GM23338 (cell line): Measurements from ENCODE around the gene PICK1. TPM values are rescaled to one million over a fixed set of nuclear protein-coding genes. Genes with fewer than 3 reads are reported as not detected.

Experiments used
- ATAC-seq: fragments of 200-7000 bp; cut with Tn5 transposase; 3 replicates; pipeline ENCODE4 v1.9.1; 2020
- DNase-seq: peaks from one replicate; pipeline ENCODE4 v3.0.0-alpha.2; 2015; ENCODE audit warnings: low spot score
- H2AFZ ChIP-seq: fragments of 200-600 bp; sonication (generic); 2 replicates; pipeline ENCODE4 v1.8.0; 2016; ENCODE audit warnings: antibody characterized with exemption, mild to moderate bottlenecking, moderate library complexity
- H3F3A ChIP-seq: fragments of 200-600 bp; sonication (generic); replicated peaks from 2 replicates; pipeline ENCODE4 v1.8.0; 2017; ENCODE audit warnings: antibody characterized with exemption, mixed run types, low read depth
- H3K27ac ChIP-seq: fragments of 200-600 bp; sonication (generic); 2 replicates; pipeline ENCODE4 v1.6.1; 2016; ENCODE audit warnings: low read depth
- H3K27me3 ChIP-seq: fragments of 200-600 bp; sonication (generic); 2 replicates; pipeline ENCODE4 v1.8.0; 2016; ENCODE audit warnings: mild to moderate bottlenecking, mixed run types, moderate library complexity; ENCODE audit not compliant: insufficient read depth
- H3K36me3 ChIP-seq: fragments of 200-600 bp; sonication (generic); 2 replicates; pipeline ENCODE4 v1.8.0; 2016; ENCODE audit warnings: mild to moderate bottlenecking; ENCODE audit not compliant: insufficient read depth
- H3K4me1 ChIP-seq: fragments of 200-600 bp; sonication (generic); 2 replicates; pipeline ENCODE4 v1.8.0; 2016; ENCODE audit warnings: mild to moderate bottlenecking, moderate library complexity; ENCODE audit not compliant: insufficient read depth
- H3K4me2 ChIP-seq: fragments of 200-600 bp; sonication (generic); 2 replicates; pipeline ENCODE4 v1.7.1; 2017; ENCODE audit warnings: mixed run types
- H3K4me3 ChIP-seq: fragments of 200-600 bp; sonication (generic); 2 replicates; pipeline ENCODE4 v1.6.1; 2016; ENCODE audit warnings: mixed run types
- H3K79me2 ChIP-seq: fragments of 200-600 bp; sonication (generic); replicated peaks from 2 replicates; pipeline ENCODE4 v1.8.0; 2017; ENCODE audit warnings: mild to moderate bottlenecking; ENCODE audit not compliant: insufficient read depth
- H3K9me2 ChIP-seq: fragments of 200-600 bp; sonication (generic); 2 replicates; pipeline ENCODE4 v1.8.0; 2017; ENCODE audit not compliant: insufficient read depth
- H4K20me1 ChIP-seq: fragments of 200-600 bp; sonication (generic); replicated peaks from 2 replicates; pipeline ENCODE4 v1.8.0; 2017; ENCODE audit warnings: mild to moderate bottlenecking; ENCODE audit not compliant: insufficient read depth
- H3K27ac Mint-ChIP-seq: 2 replicates; pipeline ENCODE4 v1.8.0; 2020; ENCODE audit warnings: inconsistent platforms, mild to moderate bottlenecking, moderate library complexity, mixed read lengths
- H3K27me3 Mint-ChIP-seq: 3 replicates; pipeline ENCODE4 v1.8.0; 2022; ENCODE audit warnings: low read depth, mild to moderate bottlenecking, moderate library complexity, mixed read lengths, inconsistent platforms; ENCODE audit not compliant: insufficient read depth, poor library complexity
- H3K36me3 Mint-ChIP-seq: 3 replicates; pipeline ENCODE4 v1.8.0; 2021; ENCODE audit warnings: low read depth, mild to moderate bottlenecking, inconsistent platforms, moderate library complexity, mixed read lengths
- H3K4me1 Mint-ChIP-seq: 3 replicates; pipeline ENCODE4 v1.8.0; 2020; ENCODE audit warnings: mild to moderate bottlenecking, inconsistent platforms, mixed read lengths
- H3K4me3 Mint-ChIP-seq: 3 replicates; pipeline ENCODE4 v1.8.0; 2021; ENCODE audit warnings: moderate library complexity, mild to moderate bottlenecking, inconsistent platforms, mixed read lengths
- H3K9me3 Mint-ChIP-seq: 3 replicates; pipeline ENCODE4 v1.8.0; 2020; ENCODE audit warnings: moderate library complexity, mild to moderate bottlenecking, inconsistent platforms, mixed read lengths
- CREB1 ChIP-seq: fragments of 250-450 bp; sonication (Bioruptor Pico); IDR thresholded peaks from 2 replicates; pipeline ENCODE4 v1.5.0; 2020; ENCODE audit warnings: low read depth, mild to moderate bottlenecking, moderate library complexity
- EZH2phosphoT487 ChIP-seq: fragments of 200-600 bp; sonication (generic); IDR thresholded peaks from one replicate; pipeline ENCODE4 v1.8.1; 2018; ENCODE audit warnings: antibody characterized with exemption; ENCODE audit not compliant: unreplicated experiment
- JUNB ChIP-seq: IDR thresholded peaks from one replicate; pipeline ENCODE4 v1.6.1; 2016; ENCODE audit warnings: antibody characterized with exemption; ENCODE audit not compliant: unreplicated experiment
- POLR2AphosphoS5 ChIP-seq: IDR thresholded peaks from 2 replicates; pipeline ENCODE4 v1.6.1; 2016; ENCODE audit warnings: antibody characterized with exemption, low read depth
- STAT1 ChIP-seq: IDR thresholded peaks from one replicate; pipeline ENCODE4 v1.6.1; 2016; ENCODE audit warnings: antibody characterized with exemption; ENCODE audit not compliant: unreplicated experiment
- ZNF114 ChIP-seq: fragments of 250-450 bp; sonication (Bioruptor Pico); IDR thresholded peaks from 2 replicates; pipeline ENCODE4 v1.5.0; 2020; ENCODE audit warnings: mild to moderate bottlenecking, moderate library complexity
- polyA plus RNA-seq: library from polyadenylated mRNA; unstranded; fragments of >200 nt; fragmentation: Nextera tagmentation; extraction: Ambion mirVana; gene quantifications from 2 replicates; pipeline ENCODE4 v1.2.1, GENCODE V29; 2016
- total RNA-seq: library from RNA; depleted of rRNA; stranded (reverse); fragments of >200 nt; shearing (Covaris generic); gene quantifications from 2 replicates; pipeline ENCODE4 v1.2.3, GENCODE V29; 2014
- TF ChIP-seq, protein P1 (sequence below): fragments of 250-450 bp; sonication (Bioruptor Pico); IDR thresholded peaks from 2 replicates; pipeline ENCODE4 v1.5.0; 2020; ENCODE audit warnings: mild to moderate bottlenecking, moderate library complexity
- TF ChIP-seq, protein P2 (sequence below): IDR thresholded peaks from 2 replicates; pipeline ENCODE4 v1.6.1; 2016; ENCODE audit warnings: antibody characterized with exemption

PICK1 gene
- total and polyA plus RNA-seq, 2 experiments from 2014 or later = 15.9 to 28.3 TPM

DNA sequence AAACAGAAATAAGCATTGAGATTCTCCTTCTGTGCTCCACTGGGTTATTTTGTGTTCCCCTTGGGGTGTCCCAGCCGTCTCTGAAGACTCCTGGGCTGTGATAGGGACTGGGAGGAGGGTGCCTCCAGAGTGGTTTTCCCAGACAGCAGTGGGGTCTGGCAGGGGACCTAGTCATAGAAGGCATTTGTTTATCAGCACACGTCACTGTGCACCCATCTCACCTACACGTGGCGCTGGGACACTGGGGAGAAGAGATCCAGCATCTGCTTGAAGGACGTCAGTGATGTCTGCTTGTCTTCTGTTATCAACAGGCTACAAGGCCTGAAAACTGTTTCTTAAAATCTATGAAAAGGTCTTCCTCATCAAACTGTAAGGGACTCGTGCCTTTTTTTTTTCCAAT is 34.2 kb upstream of the PICK1 start (continued):
- TF ChIP-seq POLR2AphosphoS5 = no peak
- no peak for TF ChIP-seq CREB1
- no peak for TF ChIP-seq STAT1
- TF ChIP-seq, protein P1, sequence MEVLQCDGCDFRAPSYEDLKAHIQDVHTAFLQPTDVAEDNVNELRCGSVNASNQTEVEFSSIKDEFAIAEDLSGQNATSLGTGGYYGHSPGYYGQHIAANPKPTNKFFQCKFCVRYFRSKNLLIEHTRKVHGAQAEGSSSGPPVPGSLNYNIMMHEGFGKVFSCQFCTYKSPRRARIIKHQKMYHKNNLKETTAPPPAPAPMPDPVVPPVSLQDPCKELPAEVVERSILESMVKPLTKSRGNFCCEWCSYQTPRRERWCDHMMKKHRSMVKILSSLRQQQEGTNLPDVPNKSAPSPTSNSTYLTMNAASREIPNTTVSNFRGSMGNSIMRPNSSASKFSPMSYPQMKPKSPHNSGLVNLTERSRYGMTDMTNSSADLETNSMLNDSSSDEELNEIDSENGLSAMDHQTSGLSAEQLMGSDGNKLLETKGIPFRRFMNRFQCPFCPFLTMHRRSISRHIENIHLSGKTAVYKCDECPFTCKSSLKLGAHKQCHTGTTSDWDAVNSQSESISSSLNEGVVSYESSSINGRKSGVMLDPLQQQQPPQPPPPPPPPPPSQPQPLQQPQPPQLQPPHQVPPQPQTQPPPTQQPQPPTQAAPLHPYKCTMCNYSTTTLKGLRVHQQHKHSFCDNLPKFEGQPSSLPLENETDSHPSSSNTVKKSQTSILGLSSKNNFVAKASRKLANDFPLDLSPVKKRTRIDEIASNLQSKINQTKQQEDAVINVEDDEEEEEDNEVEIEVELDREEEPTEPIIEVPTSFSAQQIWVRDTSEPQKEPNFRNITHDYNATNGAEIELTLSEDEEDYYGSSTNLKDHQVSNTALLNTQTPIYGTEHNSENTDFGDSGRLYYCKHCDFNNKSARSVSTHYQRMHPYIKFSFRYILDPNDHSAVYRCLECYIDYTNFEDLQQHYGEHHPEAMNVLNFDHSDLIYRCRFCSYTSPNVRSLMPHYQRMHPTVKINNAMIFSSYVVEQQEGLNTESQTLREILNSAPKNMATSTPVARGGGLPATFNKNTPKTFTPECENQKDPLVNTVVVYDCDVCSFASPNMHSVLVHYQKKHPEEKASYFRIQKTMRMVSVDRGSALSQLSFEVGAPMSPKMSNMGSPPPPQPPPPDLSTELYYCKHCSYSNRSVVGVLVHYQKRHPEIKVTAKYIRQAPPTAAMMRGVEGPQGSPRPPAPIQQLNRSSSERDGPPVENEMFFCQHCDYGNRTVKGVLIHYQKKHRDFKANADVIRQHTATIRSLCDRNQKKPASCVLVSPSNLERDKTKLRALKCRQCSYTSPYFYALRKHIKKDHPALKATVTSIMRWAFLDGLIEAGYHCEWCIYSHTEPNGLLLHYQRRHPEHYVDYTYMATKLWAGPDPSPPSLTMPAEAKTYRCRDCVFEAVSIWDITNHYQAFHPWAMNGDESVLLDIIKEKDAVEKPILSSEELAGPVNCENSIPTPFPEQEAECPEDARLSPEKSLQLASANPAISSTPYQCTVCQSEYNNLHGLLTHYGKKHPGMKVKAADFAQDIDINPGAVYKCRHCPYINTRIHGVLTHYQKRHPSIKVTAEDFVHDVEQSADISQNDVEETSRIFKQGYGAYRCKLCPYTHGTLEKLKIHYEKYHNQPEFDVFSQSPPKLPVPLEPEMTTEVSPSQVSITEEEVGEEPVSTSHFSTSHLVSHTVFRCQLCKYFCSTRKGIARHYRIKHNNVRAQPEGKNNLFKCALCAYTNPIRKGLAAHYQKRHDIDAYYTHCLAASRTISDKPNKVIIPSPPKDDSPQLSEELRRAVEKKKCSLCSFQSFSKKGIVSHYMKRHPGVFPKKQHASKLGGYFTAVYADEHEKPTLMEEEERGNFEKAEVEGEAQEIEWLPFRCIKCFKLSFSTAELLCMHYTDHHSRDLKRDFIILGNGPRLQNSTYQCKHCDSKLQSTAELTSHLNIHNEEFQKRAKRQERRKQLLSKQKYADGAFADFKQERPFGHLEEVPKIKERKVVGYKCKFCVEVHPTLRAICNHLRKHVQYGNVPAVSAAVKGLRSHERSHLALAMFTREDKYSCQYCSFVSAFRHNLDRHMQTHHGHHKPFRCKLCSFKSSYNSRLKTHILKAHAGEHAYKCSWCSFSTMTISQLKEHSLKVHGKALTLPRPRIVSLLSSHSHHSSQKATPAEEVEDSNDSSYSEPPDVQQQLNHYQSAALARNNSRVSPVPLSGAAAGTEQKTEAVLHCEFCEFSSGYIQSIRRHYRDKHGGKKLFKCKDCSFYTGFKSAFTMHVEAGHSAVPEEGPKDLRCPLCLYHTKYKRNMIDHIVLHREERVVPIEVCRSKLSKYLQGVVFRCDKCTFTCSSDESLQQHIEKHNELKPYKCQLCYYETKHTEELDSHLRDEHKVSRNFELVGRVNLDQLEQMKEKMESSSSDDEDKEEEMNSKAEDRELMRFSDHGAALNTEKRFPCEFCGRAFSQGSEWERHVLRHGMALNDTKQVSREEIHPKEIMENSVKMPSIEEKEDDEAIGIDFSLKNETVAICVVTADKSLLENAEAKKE (CRISPR knock-in tag) = no peak
- no peak for TF ChIP-seq JUNB

DNA sequence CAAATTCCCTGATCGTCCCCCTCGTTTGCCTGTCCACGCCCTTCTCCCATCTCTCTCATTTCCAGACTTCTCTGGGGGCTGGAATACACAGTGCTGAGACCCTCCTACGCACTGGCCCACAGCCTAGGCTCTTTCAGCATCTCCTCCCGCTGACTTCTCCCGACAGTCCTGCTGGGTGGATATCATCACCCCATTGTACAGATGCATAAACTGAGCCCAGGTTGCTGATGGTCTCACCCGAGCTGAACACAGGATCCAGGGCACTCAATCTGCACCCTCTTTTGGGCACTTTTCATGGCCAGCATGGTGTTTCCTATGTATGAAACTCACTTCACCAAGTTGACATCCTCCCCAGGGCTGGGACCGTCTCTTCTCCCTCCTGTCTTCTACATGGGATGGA is 31.7 kb upstream of the PICK1 start:
- peaks cover 9% of the 10 kb centered on the region for H3K27me3 Mint-ChIP-seq
- no peak overlapping the region for H3K27ac Mint-ChIP-seq
- DNase-seq (no peak), ATAC-seq (no peak)
- Histone ChIP-seq H3K9me2 (no peaks in the 10 kb centered on the region), H3K4me1 (no peaks in the 10 kb centered on the region), H3K4me3 (no peak overlapping the region), H3K27me3 (no peaks in the 10 kb centered on the region), H3K27ac (no peak overlapping the region), H3F3A (no peaks in the 10 kb centered on the region), H4K20me1 (no peaks in the 10 kb centered on the region), H3K36me3 (no peaks in the 10 kb centered on the region), H3K79me2 (no peaks in the 10 kb centered on the region), H3K4me2 (no peak overlapping the region), H2AFZ (no peak overlapping the region)
- H3K4me3 Mint-ChIP-seq = no peak overlapping the region
- H3K36me3 Mint-ChIP-seq = no peaks in the 10 kb centered on the region
- H3K4me1 Mint-ChIP-seq = peaks cover 6% of the 10 kb centered on the region; the same call in 2 of the 3 replicates
- H3K9me3 Mint-ChIP-seq = no peaks in the 10 kb centered on the region
- TF ChIP-seq EZH2phosphoT487 = no peak
- no peak for TF ChIP-seq POLR2AphosphoS5
- TF ChIP-seq, protein P1 (CRISPR knock-in tag) = no peak
- TF ChIP-seq, protein P2, sequence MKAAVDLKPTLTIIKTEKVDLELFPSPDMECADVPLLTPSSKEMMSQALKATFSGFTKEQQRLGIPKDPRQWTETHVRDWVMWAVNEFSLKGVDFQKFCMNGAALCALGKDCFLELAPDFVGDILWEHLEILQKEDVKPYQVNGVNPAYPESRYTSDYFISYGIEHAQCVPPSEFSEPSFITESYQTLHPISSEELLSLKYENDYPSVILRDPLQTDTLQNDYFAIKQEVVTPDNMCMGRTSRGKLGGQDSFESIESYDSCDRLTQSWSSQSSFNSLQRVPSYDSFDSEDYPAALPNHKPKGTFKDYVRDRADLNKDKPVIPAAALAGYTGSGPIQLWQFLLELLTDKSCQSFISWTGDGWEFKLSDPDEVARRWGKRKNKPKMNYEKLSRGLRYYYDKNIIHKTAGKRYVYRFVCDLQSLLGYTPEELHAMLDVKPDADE = no peak
- TF ChIP-seq ZNF114 (CRISPR knock-in tag) = no peak
